ENCODE data around the gene SEC31A.
"Not testable (repeated sequence)": the region's sequence is repeated elsewhere in the genome, so short reads cannot be mapped to it uniquely, and the experiment has no call there.

The SEC31A gene

DNA sequence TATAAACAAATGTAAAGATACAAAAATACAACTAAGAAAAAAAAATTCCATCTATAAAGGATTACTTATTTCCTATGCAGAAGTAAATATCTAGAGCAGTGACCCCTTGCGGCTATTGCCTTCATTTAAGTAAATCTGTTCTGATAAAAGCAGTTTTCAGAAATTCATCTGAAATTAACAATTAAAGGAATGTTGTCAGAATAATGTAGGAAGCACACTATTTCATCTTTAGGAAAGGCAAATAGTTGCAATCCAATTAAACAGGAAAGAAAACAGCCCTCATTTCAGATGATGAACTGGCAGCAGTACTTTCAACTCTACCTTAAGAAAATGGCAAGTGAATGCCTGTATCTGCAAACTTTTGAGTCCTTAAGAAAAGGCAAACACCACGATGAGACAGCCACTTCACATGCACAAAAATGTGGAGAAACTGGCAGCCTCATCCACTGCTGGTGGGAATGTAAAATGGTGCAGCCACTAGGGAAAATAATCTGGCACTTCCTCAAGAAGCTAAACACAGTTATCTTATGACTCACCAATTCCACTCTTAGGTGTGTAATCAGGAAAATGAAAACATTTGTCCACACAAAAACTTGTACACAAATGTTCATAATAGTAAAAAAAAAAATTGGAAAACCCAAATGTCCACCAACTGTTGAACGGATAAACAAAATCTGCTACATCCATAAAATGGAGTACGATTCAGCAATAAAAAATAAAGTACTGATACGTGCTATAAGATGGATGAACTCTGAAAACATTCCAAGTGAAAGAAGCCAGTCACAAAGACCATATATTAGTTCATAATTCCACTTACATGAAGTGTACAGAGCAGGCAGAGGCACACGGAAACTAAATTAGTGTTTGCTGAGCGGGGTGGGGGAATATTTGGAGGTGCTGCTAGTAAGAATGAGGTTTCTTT is 7.6 kb upstream of the SEC31A start:
- in situ Hi-C loops (cut with MboI; ENCODE audit: low sequenced_read_pairs): loop anchor here (25.0 kb wide), 1 partner anchor 389 kb away; the partner anchor contains the start of gene COQ2

- in situ Hi-C loops (cut with MboI; ENCODE audit: low sequenced_read_pairs): loop anchor here (25.0 kb wide), 1 partner anchor 391 kb away; the partner anchor contains the start of gene COQ2
These were observed 5.8 kb upstream of the SEC31A start for GRCh38 chr4:82896755-82897154.

DNA sequence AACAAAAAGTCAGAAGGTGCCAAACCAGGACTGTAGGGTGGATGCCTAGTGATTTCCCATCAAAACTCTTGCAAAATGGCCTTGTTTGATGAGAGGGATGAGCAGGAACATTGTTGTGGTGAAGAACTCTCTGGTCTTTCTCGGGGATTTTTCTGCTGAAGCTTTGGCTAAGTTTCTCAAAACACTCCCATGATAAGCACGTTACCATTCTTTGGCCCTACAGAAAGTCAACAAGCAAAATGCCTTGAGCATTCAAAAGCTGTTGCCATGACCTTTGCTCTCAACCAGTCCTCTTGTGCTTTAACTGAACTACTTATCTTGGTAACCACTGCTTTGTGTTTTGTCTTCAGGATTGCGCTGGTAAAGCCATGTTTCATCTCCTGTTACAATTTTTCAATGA is 3.0 kb upstream of the SEC31A start:
- in situ Hi-C loops (cut with MboI; ENCODE audit: low sequenced_read_pairs): loop anchor here (25.0 kb wide), 1 partner anchor 393 kb away; the partner anchor contains the start of gene COQ2

GRCh38 chr4:82892467-82892802 is 1.5 kb upstream of the SEC31A start:
- in situ Hi-C loops (cut with MboI; ENCODE audit: low sequenced_read_pairs): loop anchor here (25.0 kb wide), 1 partner anchor 395 kb away; the partner anchor contains the start of gene COQ2

DNA sequence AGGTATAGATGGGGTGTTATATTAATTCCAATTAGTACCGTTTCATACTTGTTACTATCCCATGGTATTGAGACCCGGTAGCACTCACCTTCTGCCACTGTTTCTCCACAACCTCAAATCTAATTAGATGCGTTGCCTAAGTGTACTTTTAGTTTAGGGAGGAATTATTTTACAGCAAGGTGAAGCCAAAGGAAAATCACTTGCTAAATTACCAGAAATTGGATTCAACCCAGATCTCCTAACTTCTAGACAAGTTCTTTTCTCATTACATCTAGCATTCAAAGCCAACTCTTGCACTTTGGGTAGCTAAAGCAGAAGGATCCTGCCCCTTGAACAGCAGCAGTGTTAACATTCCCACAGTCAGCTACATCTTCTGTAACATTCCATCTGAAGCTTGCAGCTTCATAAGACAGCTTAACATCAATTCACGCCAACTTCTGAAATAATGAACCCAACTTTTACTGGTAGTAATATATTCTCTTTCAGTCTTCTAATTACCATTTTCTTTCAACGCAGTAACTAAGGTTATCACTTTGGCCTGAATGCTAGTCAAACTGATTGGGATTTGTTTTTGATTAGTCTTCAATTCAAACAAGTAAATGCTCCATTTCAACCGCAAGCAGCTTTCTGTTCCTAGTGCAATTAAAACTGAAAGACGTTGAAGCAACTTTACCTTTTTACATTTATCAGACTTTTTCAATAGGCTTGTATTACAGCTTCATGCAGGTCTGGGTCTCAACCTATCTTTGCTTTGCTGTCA is 934 bp upstream of the SEC31A start:
- in situ Hi-C loops (cut with MboI; ENCODE audit: low sequenced_read_pairs): loop anchor here (25.0 kb wide), 1 partner anchor 395 kb away; the partner anchor contains the start of gene COQ2

DNA sequence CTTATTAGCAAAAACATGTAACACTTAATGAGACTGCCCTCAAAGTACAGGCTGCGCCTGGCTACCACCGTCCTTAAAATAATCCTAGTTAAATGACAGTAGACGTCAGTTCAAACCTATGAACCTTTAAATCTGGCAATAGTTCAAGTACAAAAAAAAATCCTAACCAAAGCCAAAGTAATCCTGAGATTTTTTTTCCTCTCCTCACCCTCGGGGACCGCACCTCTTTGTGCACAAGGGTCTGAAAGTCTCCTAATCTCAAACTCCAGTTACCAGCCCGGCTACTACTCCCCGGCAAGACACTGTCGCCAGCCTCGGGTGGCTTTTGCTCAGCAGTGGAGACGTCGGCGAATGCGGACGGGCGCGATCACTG is 439 bp downstream of the SEC31A start:
- in situ Hi-C loops (cut with MboI; ENCODE audit: low sequenced_read_pairs): loop anchor here (25.0 kb wide), 1 partner anchor 397 kb away; the partner anchor contains the start of gene COQ2

DNA sequence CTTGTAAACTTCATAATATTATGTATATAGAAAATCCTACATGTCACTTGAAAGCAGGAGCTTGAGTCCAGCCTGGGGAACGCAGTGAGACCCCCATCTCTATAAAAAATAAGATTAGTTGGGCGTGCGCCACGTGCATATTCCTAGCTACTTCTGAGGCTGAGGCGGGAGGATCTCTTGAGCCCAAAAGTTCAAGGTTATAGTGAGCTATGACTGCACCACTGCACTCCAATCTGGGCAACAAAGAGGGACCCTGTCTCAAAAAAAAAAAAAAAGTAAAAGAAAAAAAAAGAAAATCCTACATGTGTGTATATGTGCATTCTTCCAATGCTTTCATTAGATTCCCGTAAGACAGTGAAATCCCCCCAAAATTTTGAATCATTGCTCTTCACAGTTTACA is 1.7 kb downstream of the SEC31A start:
- in situ Hi-C loops (cut with MboI; ENCODE audit: low sequenced_read_pairs): loop anchor here (25.0 kb wide), 1 partner anchor 398 kb away; the partner anchor contains the start of gene COQ2

DNA sequence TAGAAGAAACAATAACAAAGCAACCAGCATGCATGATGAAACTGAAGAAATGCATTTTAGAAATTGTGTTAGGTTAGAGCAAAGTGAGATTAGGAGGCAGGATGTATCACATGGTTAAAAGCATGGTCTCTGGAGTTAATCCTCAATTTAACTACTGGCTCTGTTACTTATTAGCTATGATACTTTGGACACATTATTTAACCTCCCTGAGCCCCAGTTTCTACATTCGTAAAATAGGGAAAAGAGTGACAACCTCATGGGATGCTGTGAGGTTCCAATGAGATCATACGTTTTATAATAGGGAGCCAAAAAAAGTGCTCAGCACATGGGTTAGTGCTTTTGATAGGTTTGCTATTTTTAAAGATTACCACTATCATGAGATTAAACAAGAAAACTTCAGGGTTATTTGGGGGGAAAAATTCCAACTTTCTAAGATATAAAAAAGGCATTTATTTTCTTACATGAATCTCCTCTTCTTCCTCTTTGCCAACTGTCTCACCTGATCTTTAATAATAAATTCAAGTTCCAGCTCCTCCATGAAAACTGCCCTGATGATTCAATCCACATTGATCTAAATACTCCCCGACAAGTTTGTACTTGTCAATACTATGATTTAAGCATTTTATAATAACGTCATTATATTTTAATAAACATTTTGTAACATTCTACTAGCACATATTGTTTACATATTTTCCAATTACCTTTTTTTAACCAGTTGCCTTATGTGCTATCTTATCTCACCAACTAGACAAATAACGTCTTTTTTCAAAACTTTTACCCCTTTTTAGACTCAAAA is 4.6 kb downstream of the SEC31A start:
- in situ Hi-C loops (cut with MboI; ENCODE audit: low sequenced_read_pairs): loop anchor here (25.0 kb wide), 1 partner anchor 401 kb away; the partner anchor contains the start of gene COQ2

- in situ Hi-C loops (cut with MboI; ENCODE audit: low sequenced_read_pairs): loop anchor here (25.0 kb wide), 1 partner anchor 402 kb away; the partner anchor contains the start of gene COQ2
These were observed 5.5 kb downstream of the SEC31A start for GRCh38 chr4:82885410-82885809.

GRCh38 chr4:82868572-82868971 is 22.4 kb downstream of the SEC31A start:
- in situ Hi-C loops (cut with MboI; ENCODE audit: low sequenced_read_pairs): no loop called here

GRCh38 chr4:82866706-82867385 is 24.1 kb downstream of the SEC31A start:
- in situ Hi-C loops (cut with MboI; ENCODE audit: low sequenced_read_pairs): no loop called here

- in situ Hi-C loops (cut with MboI; ENCODE audit: low sequenced_read_pairs): not testable (repeated sequence)
These were observed 24.9 kb downstream of the SEC31A start for GRCh38 chr4:82866033-82866432.

- in situ Hi-C loops (cut with MboI; ENCODE audit: low sequenced_read_pairs): no loop called here
These were observed 25.4 kb downstream of the SEC31A start for GRCh38 chr4:82865592-82865991.

- in situ Hi-C loops (cut with MboI; ENCODE audit: low sequenced_read_pairs): no loop called here
These were observed 26.5 kb downstream of the SEC31A start for GRCh38 chr4:82864336-82864979.

- in situ Hi-C loops (cut with MboI; ENCODE audit: low sequenced_read_pairs): no loop called here
These were observed 29.4 kb downstream of the SEC31A start for GRCh38 chr4:82861529-82861928.

DNA sequence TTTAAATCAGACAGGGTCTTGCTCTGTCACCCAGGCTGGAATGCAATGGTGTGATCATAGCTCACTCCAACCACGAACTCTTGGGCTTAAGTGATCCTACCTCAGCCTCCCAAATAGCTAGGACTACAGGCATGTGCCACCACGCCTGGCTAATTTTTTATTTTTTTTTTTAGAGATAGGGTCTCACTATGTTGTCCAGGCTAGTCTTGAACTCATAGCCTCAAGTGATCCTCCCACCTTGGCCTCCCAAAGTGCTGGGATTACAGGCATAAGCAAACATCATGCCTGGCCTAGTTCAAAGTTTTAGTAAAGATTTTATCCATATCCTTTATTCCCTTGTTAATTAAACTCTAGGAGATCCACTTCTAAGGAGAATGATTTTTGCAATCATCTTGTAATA is 30.5 kb downstream of the SEC31A start:
- in situ Hi-C loops (cut with MboI; ENCODE audit: low sequenced_read_pairs): not testable (repeated sequence)

- in situ Hi-C loops (cut with MboI; ENCODE audit: low sequenced_read_pairs): no loop called here
These were observed 38.1 kb downstream of the SEC31A start for GRCh38 chr4:82852751-82853285.

GRCh38 chr4:82851885-82852750 is 38.8 kb downstream of the SEC31A start:
- in situ Hi-C loops (cut with MboI; ENCODE audit: low sequenced_read_pairs): no loop called here
